Endothelial cell of umbilical vein (primary cell): ENCODE results near the gene AP2B1. TPM values are rescaled to one million over a fixed set of nuclear protein-coding genes. Genes with fewer than 3 reads are reported as not detected.

Experiments
- BruUV-seq: library from RNA; stranded (reverse); fragments of 400-500 nt; replicated peaks from 2 replicates; lab custom pipeline; 2021; lab: Mats Ljungman, UMichigan
- CTCF ChIA-PET: fragments of 300-600, 350-600 bp; sonication (Branson Sonifier 250); formaldehyde crosslinking; loops from one replicate; lab custom pipeline; 2021; ENCODE audit warnings: antibody characterized with exemption, inconsistent platforms; lab: Charles Lee
- POLR2A ChIA-PET: fragments of 300-600, 350-600 bp; sonication (Branson Sonifier 250); formaldehyde crosslinking; loops from one replicate; lab custom pipeline; 2021; ENCODE audit warnings: antibody characterized with exemption, inconsistent platforms; lab: Charles Lee
- DNase-seq: peaks from one replicate; pipeline ENCODE4 v3.0.0-alpha.2; 2011; ENCODE audit warnings: low read depth, low spot score
- FAIRE-seq: peaks from 2 replicates; lab custom pipeline; 2011; peaks lifted over from hg19 to GRCh38; lab: Jason Lieb, UNC
- H2AFZ ChIP-seq: 2 replicates; pipeline ENCODE4 v1.6.0; 2012; ENCODE audit warnings: low read depth, low read length, control low read depth, inconsistent platforms
- H3K27ac ChIP-seq: 2 replicates; pipeline ENCODE4 v1.5.1; 2011; ENCODE audit warnings: low read depth, mild to moderate bottlenecking, control low read depth, low read length, moderate library complexity; ENCODE audit not compliant: insufficient read depth
- H3K27me3 ChIP-seq, 2 experiments: 2 replicates each; pipeline versions ENCODE4 v1.6.0 to v1.6.1; 2011; ENCODE audit warnings: low read length in 2 of 2, mixed read lengths in 1 of 2; ENCODE audit not compliant: control insufficient read depth in 2 of 2, insufficient read depth in 2 of 2
- H3K36me3 ChIP-seq, 2 experiments: 2 replicates in 1 of 2; 3 replicates in 1 of 2; pipeline ENCODE4 v1.5.1; 2011; ENCODE audit warnings: low read length in 2 of 2, mild to moderate bottlenecking in 1 of 2, moderate library complexity in 1 of 2; ENCODE audit not compliant: control insufficient read depth in 2 of 2, insufficient read depth in 2 of 2; ENCODE audit errors: extremely low read depth in 1 of 2
- H3K4me1 ChIP-seq: 3 replicates; pipeline ENCODE4 v1.5.1; 2011; ENCODE audit warnings: mild to moderate bottlenecking, low read length; ENCODE audit not compliant: control insufficient read depth, insufficient read depth; ENCODE audit errors: extremely low read depth
- H3K4me2 ChIP-seq: 2 replicates; pipeline ENCODE4 v1.6.1; 2011; ENCODE audit warnings: low read length, control low read depth, mixed read lengths; ENCODE audit not compliant: insufficient read depth
- H3K4me3 ChIP-seq, 3 experiments: fragments of 200-600 bp in 1 of 3; sonication (generic), shearing (Covaris generic) in 1 of 3; replicated peaks in 1 of 3; 2 replicates each; pipeline ENCODE4 v1.5.1; 2011 to 2016; ENCODE audit warnings: control low read depth in 3 of 3, low read length in 3 of 3, mild to moderate bottlenecking in 2 of 3, inconsistent platforms in 1 of 3, low read depth in 1 of 3, moderate library complexity in 1 of 3; ENCODE audit not compliant: insufficient read depth in 1 of 3
- H3K79me2 ChIP-seq: 2 replicates; pipeline ENCODE4 v1.6.0; 2012; ENCODE audit warnings: low read length, inconsistent platforms; ENCODE audit not compliant: control insufficient read depth, insufficient read depth
- H3K9ac ChIP-seq: replicated peaks from 2 replicates; pipeline ENCODE3; 2011; ENCODE audit warnings: low read length, control low read depth; ENCODE audit not compliant: insufficient read depth; ENCODE audit errors: extremely low read depth
- H3K9me1 ChIP-seq: replicated peaks from 3 replicates; pipeline ENCODE4 v1.6.0; 2011; ENCODE audit warnings: mild to moderate bottlenecking, low read length; ENCODE audit not compliant: control insufficient read depth, insufficient read depth; ENCODE audit errors: extremely low read depth
- H3K9me3 ChIP-seq: replicated peaks from 2 replicates; pipeline ENCODE4 v1.5.1; 2012; ENCODE audit warnings: low read length, inconsistent platforms; ENCODE audit not compliant: control insufficient read depth, insufficient read depth
- H4K20me1 ChIP-seq: replicated peaks from 2 replicates; pipeline ENCODE3; 2011; ENCODE audit warnings: mild to moderate bottlenecking, low read length; ENCODE audit not compliant: control insufficient read depth, insufficient read depth; ENCODE audit errors: extremely low read depth
- EZH2 ChIP-seq: IDR thresholded peaks from 2 replicates; pipeline ENCODE4 v1.6.1; 2012; ENCODE audit warnings: borderline replicate concordance, low read depth, mild to moderate bottlenecking, moderate library complexity, low read length, inconsistent platforms; ENCODE audit not compliant: severe bottlenecking
- FOS ChIP-seq: IDR thresholded peaks from 2 replicates; pipeline ENCODE4 v1.6.1; 2011; ENCODE audit warnings: mild to moderate bottlenecking, low read length, moderate library complexity, borderline replicate concordance; ENCODE audit not compliant: insufficient read depth
- JUN ChIP-seq: IDR thresholded peaks from 2 replicates; pipeline ENCODE4 v1.6.1; 2011; ENCODE audit warnings: borderline replicate concordance, low read depth; ENCODE audit not compliant: insufficient read length, insufficient read depth
- dilution Hi-C: fragments of 300-500 bp; cut with MboI; formaldehyde crosslinking; loops from one replicate; pipeline ENCODE4 v1.15.0; 2019; ENCODE audit warnings: low sequenced_read_pairs; ENCODE audit not compliant: extremely low pct_ligation_motif_present
- intact Hi-C: fragments of 100-400 bp; cut with micrococcal nuclease; formaldehyde crosslinking; loops from one replicate; pipeline ENCODE4 v1.10.0; 2022
- polyA plus RNA-seq, 4 experiments: library from polyadenylated mRNA; depleted of rRNA in 3 of 4; stranded (reverse) in 3 of 4; unstranded in 1 of 4; fragments of >200 nt; gene quantifications; 2 replicates each; pipeline versions ENCODE4 v1.2.1 to v1.2.3, GENCODE V29; 2011 to 2012; ENCODE audit warnings: missing spikeins in 1 of 4
- total RNA-seq: library from RNA; stranded (reverse); gene quantifications from 2 replicates; pipeline ENCODE4 v1.2.3, GENCODE V29; 2021

The AP2B1 gene
- total and polyA plus RNA-seq, 2 donors (not counting 3 experiments of a cell fraction or from before 2014, with no cell fraction given), result 106 to 198 TPM

GRCh38 chr17:35731917-35732805 is 145.0 kb downstream of the AP2B1 start:
- H3K4me1 ChIP-seq, result peaks cover 4% of the 10 kb centered on the region
- dilution Hi-C loops (loop anchor here (25.0 kb wide), 1 partner anchor 120 kb away; no protein-coding TSS in a partner anchor), intact Hi-C loops (no loop called here)
- H3K9me3 ChIP-seq, result no peaks in the 10 kb centered on the region
- no peaks in the 10 kb centered on the region for H3K79me2 ChIP-seq
- FAIRE-seq (no peak), DNase-seq (no peak)
- H4K20me1 ChIP-seq, result no peaks in the 10 kb centered on the region
- ChIA-PET POLR2A (no interaction called here), CTCF (interaction anchor here (0.7 to 2.1 kb wide), 6 partner anchors 10 to 119 kb away, joined by 3 to 16 read pairs (median 6); no protein-coding TSS in a partner anchor)
- H3K27me3 ChIP-seq, result peaks cover 3 to 11% of the 10 kb centered on the region in 2 experiments
- BruUV-seq, result no TSS peak
- H2AFZ ChIP-seq, result no peak overlapping the region
- H3K9ac ChIP-seq, result no peak overlapping the region
- H3K4me2 ChIP-seq, result no peak overlapping the region
- H3K4me3 ChIP-seq, result peak overlapping the region in 1 of 3 experiments; percentile 44
- TF ChIP-seq JUN (no peak), EZH2 (peak; percentile 52)
- no peaks in the 10 kb centered on the region for H3K36me3 ChIP-seq
- no peak overlapping the region for H3K27ac ChIP-seq
- H3K9me1 ChIP-seq, result no peaks in the 10 kb centered on the region

- dilution Hi-C loops (loop anchor here (25.0 kb wide), 1 partner anchor 120 kb away; no protein-coding TSS in a partner anchor), intact Hi-C loops (no loop called here)
- ChIA-PET CTCF (interaction anchor here (1.1 to 1.7 kb wide), 3 partner anchors 10 to 120 kb away, joined by 4 to 6 read pairs (median 5); no protein-coding TSS in a partner anchor), POLR2A (no interaction called here)
- Histone ChIP-seq H3K79me2 (no peaks in the 10 kb centered on the region), H3K4me3 (no peak overlapping the region), H2AFZ (no peak overlapping the region), H3K27ac (no peak overlapping the region), H3K36me3 (no peaks in the 10 kb centered on the region), H3K4me1 (peaks cover 4% of the 10 kb centered on the region), H3K4me2 (no peak overlapping the region), H3K27me3 (peaks cover 3 to 11% of the 10 kb centered on the region in 2 experiments), H3K9me1 (no peaks in the 10 kb centered on the region), H3K9me3 (no peaks in the 10 kb centered on the region), H4K20me1 (no peaks in the 10 kb centered on the region), H3K9ac (no peak overlapping the region)
- FAIRE-seq (no peak), DNase-seq (no peak)
- BruUV-seq, result no TSS peak
- TF ChIP-seq FOS, result no peak
Measured at GRCh38 chr17:35732806-35733136, 145.6 kb downstream of the AP2B1 start.
